HAP-1 (cell line): ENCODE results near the gene ETFA.

Source experiments
- DNase-seq, 2 experiments: peaks; one replicate each; pipeline ENCODE4 v3.0.0-alpha.2; 2016 to 2020; ENCODE audit warnings: low spot score in 2 of 2
- H3K27me3 ChIP-seq: fragments of 250-450 bp; sonication (Bioruptor Pico); 2 replicates; pipeline ENCODE4 v1.5.1; 2020; ENCODE audit warnings: low read depth, mild to moderate bottlenecking, moderate library complexity
- H3K36me3 ChIP-seq: fragments of 250-450 bp; sonication (Bioruptor Pico); replicated peaks from 2 replicates; pipeline ENCODE4 v1.5.1; 2020; ENCODE audit warnings: mild to moderate bottlenecking
- H3K4me1 ChIP-seq: fragments of 250-450 bp; sonication (Bioruptor Pico); 2 replicates; pipeline ENCODE4 v1.5.1; 2020; ENCODE audit warnings: mild to moderate bottlenecking
- H3K4me3 ChIP-seq: fragments of 250-450 bp; sonication (Bioruptor Pico); 2 replicates; pipeline ENCODE4 v1.5.1; 2020; ENCODE audit warnings: mild to moderate bottlenecking, moderate library complexity
- H3K9me3 ChIP-seq: fragments of 250-450 bp; sonication (Bioruptor Pico); 2 replicates; pipeline ENCODE4 v1.5.1; 2020; ENCODE audit warnings: mild to moderate bottlenecking, moderate library complexity
- in situ Hi-C: fragments of 300-500 bp; cut with MboI; formaldehyde crosslinking; loops from 3 replicates; pipeline ENCODE4 v1.14.3; 2020; ENCODE audit warnings: low sequenced_read_pairs, inconsistent platforms, mixed read lengths

Gene ETFA

GRCh38 chr15:76336254-76337058, 25.2 kb upstream of the ETFA start, which contains the start of gene ISL2:
Gene ISL2, plus strand, starts transcription at chr15:76336773. Its CDS starts 111 bp downstream, at chr15:76336884.
- DNase-seq, result peak; percentile 100
- peaks cover 32% of the 10 kb centered on the region for H3K36me3 ChIP-seq
- no peaks in the 10 kb centered on the region for H3K27me3 ChIP-seq

DNA sequence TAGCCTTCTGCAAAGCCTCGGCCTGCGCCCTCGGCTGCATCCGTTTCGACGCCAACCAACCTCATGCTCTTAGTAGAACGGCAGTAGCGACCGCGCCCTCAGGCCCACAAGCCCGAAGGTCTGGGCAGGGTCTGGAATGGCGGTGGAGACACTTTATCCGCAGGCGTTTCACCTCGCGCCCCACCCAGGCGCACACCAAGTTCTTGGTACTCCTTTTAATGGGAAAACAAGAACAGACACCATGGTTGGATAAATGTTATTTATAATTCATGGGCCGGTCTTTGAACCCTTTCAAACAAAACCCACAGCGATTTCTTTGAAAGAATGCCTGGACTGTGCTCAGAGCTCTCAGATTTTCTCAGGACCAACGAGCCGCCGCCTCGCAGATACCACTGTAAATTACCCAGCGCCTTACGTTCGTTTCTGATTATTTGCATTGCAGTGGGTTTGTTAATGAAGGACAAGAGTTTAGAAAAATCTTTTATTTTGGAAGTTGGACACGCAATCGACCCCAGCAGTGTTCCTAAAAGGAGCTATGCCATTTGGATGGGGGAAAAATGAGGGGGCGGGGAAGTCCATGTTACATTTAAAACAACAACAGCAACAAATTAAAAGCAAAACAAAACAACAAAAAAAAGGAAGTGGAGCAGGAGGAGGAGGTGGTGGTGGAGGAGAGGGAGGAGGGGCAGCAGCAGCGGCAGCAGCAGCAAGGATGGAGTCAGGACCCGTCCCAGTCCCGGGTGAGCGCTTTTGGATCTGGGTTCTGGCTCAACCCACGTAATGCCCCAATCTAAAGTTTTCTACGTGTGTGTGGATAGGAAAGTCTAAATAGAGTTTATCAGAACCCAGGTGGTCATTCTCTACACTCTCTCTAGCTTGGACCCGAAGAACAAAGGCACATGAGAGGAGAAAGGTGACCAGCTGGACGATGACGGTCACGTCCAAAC, 24.3 kb upstream of the ETFA start:
- H3K9me3 ChIP-seq, result peaks cover 4% of the 10 kb centered on the region
- DNase-seq, result peak; percentile 37 to 68
- in situ Hi-C loops, result no loop called here
- H3K27me3 ChIP-seq, result no peaks in the 10 kb centered on the region
- peak overlapping the region; percentile 54 for H3K4me3 ChIP-seq
- H3K36me3 ChIP-seq, result peaks cover 25% of the 10 kb centered on the region
- peaks cover 18% of the 10 kb centered on the region for H3K4me1 ChIP-seq

More at GRCh38 chr15:76336254-76337058, 25.2 kb upstream of the ETFA start, which contains the start of gene ISL2:
- Histone ChIP-seq H3K4me1 (peaks cover 18% of the 10 kb centered on the region), H3K4me3 (peak within 1 kb of the TSS; percentile 54), H3K9me3 (peaks cover 4% of the 10 kb centered on the region)
- in situ Hi-C loops, result no loop called here

DNA sequence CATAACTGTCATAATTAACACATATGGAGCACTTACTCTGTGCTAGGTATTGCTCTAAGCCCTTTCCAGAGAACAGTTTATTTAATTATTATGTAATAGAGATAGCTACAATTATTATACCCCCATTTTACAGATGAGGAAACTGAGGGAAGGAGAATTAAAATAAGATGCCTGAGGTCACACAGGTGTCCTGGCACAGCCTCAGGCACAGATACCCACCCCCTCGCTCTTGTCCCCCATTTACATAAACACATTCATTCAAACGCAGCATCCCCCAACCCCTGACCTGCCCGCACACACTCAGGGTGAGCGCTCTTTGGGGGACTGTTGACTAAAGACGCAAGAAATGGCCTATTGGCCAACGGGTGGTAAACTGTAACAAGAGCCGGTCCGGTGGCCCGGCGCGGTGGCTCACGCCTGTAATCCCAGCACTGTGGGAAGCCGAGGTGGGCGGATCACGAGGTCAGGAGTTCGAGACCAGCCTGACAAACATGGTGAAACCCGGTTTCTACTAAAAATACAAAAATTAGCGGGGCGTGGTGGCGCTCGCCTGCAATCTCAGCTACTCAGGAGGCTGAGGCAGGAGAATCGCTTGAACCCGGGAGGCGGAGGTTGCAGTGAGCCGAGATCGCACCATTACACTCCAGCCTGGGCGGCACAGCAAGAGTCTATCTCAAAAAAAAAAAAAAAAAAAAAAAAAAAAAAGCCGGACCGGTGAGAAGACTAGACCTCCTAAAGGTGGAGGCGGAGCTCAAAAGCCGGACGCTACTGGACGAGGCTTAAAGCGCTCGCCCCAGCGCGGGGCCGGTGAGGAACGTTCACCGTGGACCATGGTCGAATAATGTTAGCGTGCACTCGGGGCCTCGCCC, 23.4 kb upstream of the ETFA start:
- peaks cover 16% of the 10 kb centered on the region for H3K36me3 ChIP-seq
- in situ Hi-C loops, result loop anchor here (5.0 kb wide), 1 partner anchor 97 kb away; no protein-coding TSS in a partner anchor
- DNase-seq, result no peak
- no peaks in the 10 kb centered on the region for H3K27me3 ChIP-seq
- peaks cover 18% of the 10 kb centered on the region for H3K4me1 ChIP-seq
- peaks cover 4% of the 10 kb centered on the region for H3K9me3 ChIP-seq
- no peak overlapping the region; the same call in 1 of the 2 replicates for H3K4me3 ChIP-seq

- Histone ChIP-seq H3K4me1 (peaks cover 10% of the 10 kb centered on the region), H3K4me3 (no peak overlapping the region), H3K9me3 (peaks cover 4% of the 10 kb centered on the region), H3K27me3 (no peaks in the 10 kb centered on the region; the same call in 1 of the 2 replicates), H3K36me3 (peaks cover 11% of the 10 kb centered on the region; the same call in 1 of the 2 replicates)
- in situ Hi-C loops, result loop anchor here (5.0 kb wide), 1 partner anchor 97 kb away; no protein-coding TSS in a partner anchor
- peak in 1 of 2 experiments; percentile 57 for DNase-seq
These were observed 22.6 kb upstream of the ETFA start for GRCh38 chr15:76333720-76334437.

DNA sequence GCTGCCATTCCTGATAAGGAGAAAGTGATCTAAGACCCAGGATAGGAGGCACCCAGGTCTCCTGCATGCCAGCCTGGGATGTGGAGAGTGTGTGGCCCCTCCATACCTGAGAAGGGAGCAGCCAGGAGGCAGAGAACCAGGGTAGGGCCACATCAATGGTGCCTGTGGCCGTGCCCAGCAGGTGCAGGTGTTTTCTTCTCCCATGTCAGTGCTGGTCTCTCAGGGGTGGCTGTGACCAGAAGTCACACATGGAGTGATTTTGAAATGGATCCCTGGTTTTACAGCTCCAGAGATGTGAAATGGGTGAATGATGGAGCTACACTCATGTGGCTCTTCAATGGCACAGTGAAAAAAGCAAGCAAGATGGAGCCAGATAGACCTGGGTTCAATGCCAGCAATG, 22.0 kb upstream of the ETFA start:
- H3K36me3 ChIP-seq, result peaks cover 8% of the 10 kb centered on the region; the same call in 1 of the 2 replicates
- in situ Hi-C loops, result loop anchor here (5.0 kb wide), 1 partner anchor 96 kb away; no protein-coding TSS in a partner anchor
- peaks cover 10% of the 10 kb centered on the region for H3K4me1 ChIP-seq
- DNase-seq, result no peak
- H3K9me3 ChIP-seq, result peaks cover 4% of the 10 kb centered on the region
- no peaks in the 10 kb centered on the region; the same call in 1 of the 2 replicates for H3K27me3 ChIP-seq
- no peak overlapping the region for H3K4me3 ChIP-seq

- in situ Hi-C loops, result loop anchor here (5.0 kb wide), 1 partner anchor 95 kb away; no protein-coding TSS in a partner anchor
- Histone ChIP-seq H3K9me3 (peaks cover 4% of the 10 kb centered on the region), H3K27me3 (no peaks in the 10 kb centered on the region; the same call in 1 of the 2 replicates), H3K36me3 (peaks cover 3% of the 10 kb centered on the region; the same call in 1 of the 2 replicates), H3K4me3 (no peak overlapping the region), H3K4me1 (peaks cover 10% of the 10 kb centered on the region)
- DNase-seq, result no peak
These were observed 21.5 kb upstream of the ETFA start for GRCh38 chr15:76332796-76333195.

GRCh38 chr15:76330080-76330680, 18.9 kb upstream of the ETFA start:
- DNase-seq, result peak; percentile 78 to 85
- no peaks in the 10 kb centered on the region for H3K4me1 ChIP-seq
- in situ Hi-C loops, result loop anchor here (5.0 kb wide), 1 partner anchor 93 kb away; no protein-coding TSS in a partner anchor
- no peaks in the 10 kb centered on the region for H3K9me3 ChIP-seq
- no peak overlapping the region for H3K4me3 ChIP-seq
- no peaks in the 10 kb centered on the region; the same call in 1 of the 2 replicates for H3K27me3 ChIP-seq
- no peaks in the 10 kb centered on the region for H3K36me3 ChIP-seq

GRCh38 chr15:76328958-76329357, 17.7 kb upstream of the ETFA start:
- Histone ChIP-seq H3K4me3 (no peak overlapping the region), H3K4me1 (no peaks in the 10 kb centered on the region), H3K27me3 (no peaks in the 10 kb centered on the region; the same call in 1 of the 2 replicates), H3K36me3 (no peaks in the 10 kb centered on the region), H3K9me3 (no peaks in the 10 kb centered on the region)
- in situ Hi-C loops, result no loop called here
- DNase-seq, result no peak

- Histone ChIP-seq H3K4me1 (no peaks in the 10 kb centered on the region), H3K9me3 (no peaks in the 10 kb centered on the region), H3K27me3 (no peaks in the 10 kb centered on the region; the same call in 1 of the 2 replicates), H3K36me3 (no peaks in the 10 kb centered on the region), H3K4me3 (no peak overlapping the region)
- in situ Hi-C loops, result no loop called here
- DNase-seq, result no peak
These were observed 16.9 kb upstream of the ETFA start for GRCh38 chr15:76328106-76328696.

GRCh38 chr15:76327191-76328105, 16.2 kb upstream of the ETFA start:
- in situ Hi-C loops, result no loop called here
- DNase-seq, result no peak
- Histone ChIP-seq H3K27me3 (no peaks in the 10 kb centered on the region; the same call in 1 of the 2 replicates), H3K4me3 (no peak overlapping the region), H3K9me3 (no peaks in the 10 kb centered on the region), H3K36me3 (no peaks in the 10 kb centered on the region), H3K4me1 (no peaks in the 10 kb centered on the region)

GRCh38 chr15:76325704-76326103, 14.4 kb upstream of the ETFA start:
- in situ Hi-C loops, result no loop called here

More at GRCh38 chr15:76325704-76326103, 14.4 kb upstream of the ETFA start:
- H3K27me3 ChIP-seq, result no peaks in the 10 kb centered on the region; the same call in 1 of the 2 replicates
- no peaks in the 10 kb centered on the region for H3K9me3 ChIP-seq
- DNase-seq, result no peak
- H3K4me1 ChIP-seq, result no peaks in the 10 kb centered on the region
- H3K4me3 ChIP-seq, result no peak overlapping the region
- H3K36me3 ChIP-seq, result no peaks in the 10 kb centered on the region
